Tibial nerve (tissue), 4 donors: ENCODE measurements around the gene CDH8. TPM values are rescaled to one million over a fixed set of nuclear protein-coding genes. Genes with fewer than 3 reads are reported as not detected.

ENCODE experiments used
- DNase-seq, 2 donors: peaks; one replicate each; pipeline ENCODE4 v3.0.0-alpha.2; 2019; ENCODE audit warnings: low spot score in 2 of 2
- H3K27ac ChIP-seq, 4 donors: fragments of 200-600 bp; sonication (generic) in 3 of 4; one replicate each; pipeline ENCODE4 v1.5.1; 2017 to 2019; ENCODE audit warnings: mild to moderate bottlenecking in 1 of 4
- H3K27me3 ChIP-seq, 2 donors: fragments of 200-600 bp; sonication (generic) in 1 of 2; one replicate each; pipeline versions ENCODE4 v1.5.1 to v1.6.0; 2017 to 2019
- H3K36me3 ChIP-seq, 3 donors: fragments of 200-600 bp; sonication (generic); one replicate each; pipeline ENCODE4 v1.5.1; 2018 to 2019
- H3K4me1 ChIP-seq, 4 donors: fragments of 200-600 bp; sonication (generic) in 3 of 4; one replicate each; pipeline ENCODE4 v1.5.1; 2017 to 2019
- H3K4me3 ChIP-seq, 4 donors: fragments of 200-600 bp; sonication (generic) in 3 of 4; one replicate each; pipeline ENCODE4 v1.5.1; 2017 to 2019; ENCODE audit warnings: mild to moderate bottlenecking in 1 of 4, moderate library complexity in 1 of 4
- H3K9me3 ChIP-seq, 4 donors: fragments of 200-600 bp; sonication (generic) in 3 of 4; one replicate each; pipeline ENCODE4 v1.5.1; 2017 to 2019
- CTCF ChIP-seq, 5 experiments: fragments of 200-600 bp in 3 of 5; fragments of 450-650 bp in 2 of 5; sonication (generic) in 3 of 5; IDR thresholded peaks; one replicate each; pipeline ENCODE4 v1.5.1; 2016 to 2019; ENCODE audit warnings: antibody characterized with exemption in 5 of 5, mild to moderate bottlenecking in 3 of 5, moderate library complexity in 2 of 5
- EP300 ChIP-seq, 2 donors: sonication (generic); formaldehyde crosslinking; IDR thresholded peaks; one replicate each; pipeline ENCODE4 v1.6.1; 2017; ENCODE audit warnings: antibody characterized with exemption in 2 of 2, mild to moderate bottlenecking in 1 of 2
- POLR2A ChIP-seq, 2 donors: fragments of 450-650 bp; IDR thresholded peaks; one replicate each; pipeline ENCODE4 v1.6.1; 2017; ENCODE audit warnings: antibody characterized with exemption in 2 of 2, mild to moderate bottlenecking in 2 of 2, moderate library complexity in 2 of 2
- WGBS, 2 donors: methylation state at CpG; one replicate each; pipeline ENCODE4 v1.1.5; 2018; 5-methylcytosine and 5-hydroxymethylcytosine counted together
- total RNA-seq, 4 donors: library from RNA; depleted of rRNA; stranded (reverse); fragments of >200 nt; gene quantifications; one replicate each; pipeline ENCODE4 v1.1.0, GENCODE V29; 2016

The CDH8 gene
- total RNA-seq, 4 donors from 2014 or later = 0.22 TPM; not detected in 3

- no peaks in the 10 kb centered on the region for H3K27me3 ChIP-seq
- H3K36me3 ChIP-seq = no peaks in the 10 kb centered on the region
- H3K4me1 ChIP-seq = no peaks in the 10 kb centered on the region
- no peak overlapping the region for H3K4me3 ChIP-seq
- no peak overlapping the region for H3K27ac ChIP-seq
- no peak for DNase-seq
- H3K9me3 ChIP-seq = no peaks in the 10 kb centered on the region
- no peak for TF ChIP-seq POLR2A (IDR thresholded peaks at IDR 0.05)
- no peak for TF ChIP-seq EP300 (IDR thresholded peaks at IDR 0.05)
- no peak for TF ChIP-seq CTCF (IDR thresholded peaks at IDR 0.05)
Observed at GRCh38 chr16:62059527-62059926, 23.3 kb upstream of the CDH8 start.

GRCh38 chr16:62058412-62058811 is 22.2 kb upstream of the CDH8 start:
- H3K9me3 ChIP-seq = no peaks in the 10 kb centered on the region
- TF ChIP-seq CTCF (IDR thresholded peaks at IDR 0.05) = no peak
- TF ChIP-seq POLR2A (IDR thresholded peaks at IDR 0.05) = no peak
- TF ChIP-seq EP300 (IDR thresholded peaks at IDR 0.05) = no peak
- WGBS, 2 donors = 77 to 78% methylated on average over 8 of the region's 8 CpGs
- H3K27me3 ChIP-seq = no peaks in the 10 kb centered on the region
- H3K27ac ChIP-seq = no peak overlapping the region
- no peak for DNase-seq
- no peaks in the 10 kb centered on the region for H3K4me1 ChIP-seq
- no peaks in the 10 kb centered on the region for H3K36me3 ChIP-seq
- H3K4me3 ChIP-seq = no peak overlapping the region

- Histone ChIP-seq H3K36me3 (no peaks in the 10 kb centered on the region), H3K4me3 (no peak overlapping the region), H3K27me3 (no peaks in the 10 kb centered on the region), H3K27ac (no peak overlapping the region), H3K4me1 (no peaks in the 10 kb centered on the region), H3K9me3 (no peaks in the 10 kb centered on the region)
- TF ChIP-seq EP300 (IDR thresholded peaks at IDR 0.05) = no peak
- DNase-seq = no peak
- 88 to 90% methylated on average over 4 of the region's 4 CpGs for WGBS, 2 donors
Observed at GRCh38 chr16:62051942-62052341, 15.7 kb upstream of the CDH8 start.

GRCh38 chr16:62050793-62051192 is 14.6 kb upstream of the CDH8 start:
- no peak for DNase-seq
- Histone ChIP-seq H3K4me3 (no peak overlapping the region), H3K4me1 (no peaks in the 10 kb centered on the region), H3K36me3 (no peaks in the 10 kb centered on the region), H3K27me3 (no peaks in the 10 kb centered on the region), H3K27ac (no peak overlapping the region), H3K9me3 (no peaks in the 10 kb centered on the region)
- TF ChIP-seq POLR2A (IDR thresholded peaks at IDR 0.05) (no peak), CTCF (IDR thresholded peaks at IDR 0.05) (no peak), EP300 (IDR thresholded peaks at IDR 0.05) (no peak)
- WGBS, 2 donors = 50 to 51% methylated on average over 3 of the region's 3 CpGs

- Histone ChIP-seq H3K4me1 (no peaks in the 10 kb centered on the region), H3K27me3 (peaks cover 0 to 4% of the 10 kb centered on the region in 2 donors), H3K4me3 (no peak overlapping the region), H3K9me3 (no peaks in the 10 kb centered on the region), H3K27ac (no peak overlapping the region), H3K36me3 (no peaks in the 10 kb centered on the region)
- no peak for TF ChIP-seq EP300 (IDR thresholded peaks at IDR 0.05)
- TF ChIP-seq POLR2A (IDR thresholded peaks at IDR 0.05) = no peak
- no peak for TF ChIP-seq CTCF (IDR thresholded peaks at IDR 0.05)
- WGBS, 2 donors = 93 to 95% methylated on average over 1 of the region's 1 CpG
- no peak for DNase-seq
Observed at GRCh38 chr16:62046801-62047200, 10.6 kb upstream of the CDH8 start.

GRCh38 chr16:62041401-62041800 is 5.2 kb upstream of the CDH8 start:
- no peak for DNase-seq
- Histone ChIP-seq H3K27me3 (peaks cover 0 to 34% of the 10 kb centered on the region in 2 donors), H3K9me3 (no peaks in the 10 kb centered on the region), H3K4me1 (peaks cover 0 to 5% (median 0%) of the 10 kb centered on the region in 4 donors), H3K4me3 (no peak overlapping the region), H3K36me3 (no peaks in the 10 kb centered on the region), H3K27ac (no peak overlapping the region)
- WGBS, 2 donors = 4 to 7% methylated on average over 4 of the region's 4 CpGs
- TF ChIP-seq CTCF (IDR thresholded peaks at IDR 0.05) (peak in 1 of 5 experiments; percentile 20), POLR2A (IDR thresholded peaks at IDR 0.05) (no peak), EP300 (IDR thresholded peaks at IDR 0.05) (no peak)
